Pancreas (tissue), 10 donors: ENCODE data around the gene OTUD1. TPM values are rescaled to one million over a fixed set of nuclear protein-coding genes. Genes with fewer than 3 reads are reported as not detected.

Experiments
- ATAC-seq, 4 donors: fragments of 200-7000 bp; cut with Tn5 transposase; one replicate each; pipeline versions ENCODE4 v1.8.0 to v1.9.1; 2020; ENCODE audit warnings: mild to moderate bottlenecking in 4 of 4, moderate library complexity in 4 of 4
- DNase-seq, 6 donors: peaks; one replicate each; pipeline ENCODE4 v3.0.0-alpha.2; 2020
- FAIRE-seq: peaks from 2 replicates; lab custom pipeline; 2012; peaks lifted over from hg19 to GRCh38; lab: Jason Lieb, UNC
- H3K27ac ChIP-seq, 4 donors: fragments of 200-600 bp; sonication (generic); 1 replicate in 3 of 4; 2 replicates in 1 of 4; pipeline versions ENCODE4 v1.5.0 to v1.8.0; 2020
- H3K27me3 ChIP-seq, 4 donors: fragments of 200-600 bp; one replicate each; pipeline ENCODE4 v1.8.0; 2021
- H3K36me3 ChIP-seq, 3 donors: fragments of 200-600 bp; sonication (generic) in 1 of 3; one replicate each; pipeline versions ENCODE4 v1.5.0 to v1.8.0; 2020 to 2021
- H3K4me1 ChIP-seq, 3 donors: fragments of 200-600 bp; one replicate each; pipeline ENCODE4 v1.8.0; 2021
- H3K4me3 ChIP-seq, 4 donors: fragments of 200-600 bp; sonication (generic) in 2 of 4; one replicate each; pipeline versions ENCODE4 v1.5.0 to v1.8.0; 2020 to 2021
- H3K9me3 ChIP-seq, 4 donors: fragments of 200-600 bp; one replicate each; pipeline ENCODE4 v1.8.0; 2021
- CTCF ChIP-seq, 4 donors: fragments of 200-600 bp; sonication (generic) in 3 of 4; IDR thresholded peaks; one replicate each; pipeline versions ENCODE4 v1.5.0 to v1.8.0; 2021; ENCODE audit warnings: antibody characterized with exemption in 4 of 4
- WGBS, 2 donors: extraction: QIAGEN DNeasy Blood & Tissue Kit; methylation state at CpG; one replicate each; pipeline ENCODE4 v1.1.7; 2013; 5-methylcytosine and 5-hydroxymethylcytosine counted together
- intact Hi-C, 3 donors: fragments of 100-400 bp; cut with DNase I; formaldehyde crosslinking; loops; one replicate each; pipeline versions ENCODE4 v1.11.1 to v1.14.2; 2022
- polyA plus RNA-seq, 2 donors: library from polyadenylated mRNA; stranded (reverse); fragments of 200-250 nt; gene quantifications; one replicate each; pipeline ENCODE4 v1.2.3, GENCODE V29; 2013
- total RNA-seq, 6 donors: library from RNA; stranded (reverse); fragmentation: NEBNext Ultra II Directional in 4 of 6; extraction: Animal tissue kit (Norgen Biotek cat#: 25700) in 4 of 6; gene quantifications; one replicate each; pipeline versions ENCODE4 v1.2.1 to v1.2.4, GENCODE V29; 2021 to 2023
- donor health status: healthy with polysubstance abuse.
- donor health status: DM: no; HTN: no; CAD: no; lungs with moderate emphysema.
- donor health status: DM: no; HTN: no; CAD: no.
- donor health status: control.
- donor health status: control.
- donor health status: Bipolar disorder and iron deficiency.
- donor health status: DM: yes; HTN: yes; CAD: no.
- donor health status: DM: no; HTN: no; CAD: no.
- donor health status: DM: no; HTN: no; CAD: no.
- donor health status: DM: yes; HTN: yes; CAD: no.

Gene OTUD1
- total and polyA plus RNA-seq, 8 donors: 2.6 to 9.7 (median 5.8) TPM

GRCh38 chr10:23404461-23404980 is 34.4 kb upstream of the OTUD1 start:
- no peaks in the 10 kb centered on the region for H3K27me3 ChIP-seq
- no peak for DNase-seq
- FAIRE-seq: no peak
- TF ChIP-seq CTCF (IDR thresholded peaks at IDR 0.05): no peak
- no peak overlapping the region for H3K4me3 ChIP-seq
- no peaks in the 10 kb centered on the region for H3K9me3 ChIP-seq
- intact Hi-C loops: no loop called here
- H3K27ac ChIP-seq: no peak overlapping the region
- no peaks in the 10 kb centered on the region for H3K36me3 ChIP-seq
- WGBS, 2 donors: 91 to 94% methylated on average over 5 of the region's 5 CpGs
- no peaks in the 10 kb centered on the region for H3K4me1 ChIP-seq
- ATAC-seq: no peak

- intact Hi-C loops: no loop called here
- H3K36me3 ChIP-seq: no peaks in the 10 kb centered on the region
- no peaks in the 10 kb centered on the region for H3K27me3 ChIP-seq
- DNase-seq (no peak), ATAC-seq (peak in 3 of 4 donors; percentile 26 to 72 (median 63)), FAIRE-seq (no peak)
- no peak overlapping the region for H3K4me3 ChIP-seq
- H3K27ac ChIP-seq: no peak overlapping the region
- H3K4me1 ChIP-seq: no peaks in the 10 kb centered on the region
- 47 to 50% methylated on average over 3 of the region's 3 CpGs for WGBS, 2 donors
- H3K9me3 ChIP-seq: no peaks in the 10 kb centered on the region
- TF ChIP-seq CTCF (IDR thresholded peaks at IDR 0.05): no peak
Measured at GRCh38 chr10:23405540-23405939, 33.3 kb upstream of the OTUD1 start.

- intact Hi-C loops: no loop called here
- Histone ChIP-seq H3K4me1 (no peaks in the 10 kb centered on the region), H3K27ac (no peak overlapping the region), H3K27me3 (no peaks in the 10 kb centered on the region), H3K36me3 (no peaks in the 10 kb centered on the region), H3K4me3 (no peak overlapping the region), H3K9me3 (no peaks in the 10 kb centered on the region)
- DNase-seq: no peak
- WGBS, 2 donors: 90 to 92% methylated on average over 5 of the region's 5 CpGs
- TF ChIP-seq CTCF (IDR thresholded peaks at IDR 0.05): no peak
- ATAC-seq: no peak
- no peak for FAIRE-seq
Measured at GRCh38 chr10:23406409-23406808, 32.5 kb upstream of the OTUD1 start.

GRCh38 chr10:23408330-23408976 is 30.4 kb upstream of the OTUD1 start:
- Histone ChIP-seq H3K4me1 (no peaks in the 10 kb centered on the region), H3K9me3 (no peaks in the 10 kb centered on the region), H3K4me3 (no peak overlapping the region), H3K27me3 (no peaks in the 10 kb centered on the region), H3K36me3 (no peaks in the 10 kb centered on the region), H3K27ac (no peak overlapping the region)
- no peak for ATAC-seq
- FAIRE-seq: no peak
- no peak for DNase-seq
- intact Hi-C loops: no loop called here
- WGBS, 2 donors: 74 to 81% methylated on average over 8 of the region's 8 CpGs
- no peak for TF ChIP-seq CTCF (IDR thresholded peaks at IDR 0.05)

- ATAC-seq: no peak
- 81 to 84% methylated on average over 2 of the region's 2 CpGs for WGBS, 2 donors
- peak overlapping the region in 1 of 4 donors; percentile 17 for H3K27ac ChIP-seq
- H3K36me3 ChIP-seq: no peaks in the 10 kb centered on the region
- H3K4me3 ChIP-seq: no peak overlapping the region
- intact Hi-C loops: no loop called here
- DNase-seq: no peak
- H3K9me3 ChIP-seq: no peaks in the 10 kb centered on the region
- H3K4me1 ChIP-seq: no peaks in the 10 kb centered on the region
- TF ChIP-seq CTCF (IDR thresholded peaks at IDR 0.05): no peak
- no peak for FAIRE-seq
- H3K27me3 ChIP-seq: no peaks in the 10 kb centered on the region
Measured at GRCh38 chr10:23412223-23412622, 26.7 kb upstream of the OTUD1 start.
